Esophagus squamous epithelium (tissue), 5 donors: ENCODE results near the gene THEM5. TPM values are rescaled to one million over a fixed set of nuclear protein-coding genes. Genes with fewer than 3 reads are reported as not detected.

Experiments used
- DNase-seq: peaks from one replicate; lab custom pipeline; 2025; lab: John Stamatoyannopoulos, UW
- H3K27ac ChIP-seq, 4 donors: fragments of 200-600 bp; sonication (generic); one replicate each; pipeline ENCODE4 v1.5.1; 2016 to 2019; ENCODE audit warnings: mild to moderate bottlenecking in 1 of 4
- H3K27me3 ChIP-seq, 4 donors: fragments of 200-600 bp; sonication (generic); 1 replicate in 3 of 4; 2 replicates in 1 of 4; pipeline versions ENCODE4 v1.5.1 to v1.6.0; 2017 to 2021; ENCODE audit warnings: antibody characterized with exemption in 1 of 4
- H3K36me3 ChIP-seq, 3 donors: fragments of 200-600 bp; sonication (generic); one replicate each; pipeline ENCODE4 v1.5.1; 2016 to 2019
- H3K4me1 ChIP-seq, 3 donors: fragments of 200-600 bp; sonication (generic); one replicate each; pipeline ENCODE4 v1.5.1; 2017 to 2019
- H3K4me3 ChIP-seq, 4 donors: fragments of 200-600 bp; sonication (generic); 1 replicate in 3 of 4; 2 replicates in 1 of 4; pipeline ENCODE4 v1.5.1; 2016 to 2019; ENCODE audit warnings: mild to moderate bottlenecking in 2 of 4, moderate library complexity in 1 of 4
- H3K9me3 ChIP-seq, 3 donors: fragments of 200-600 bp; sonication (generic); one replicate each; pipeline ENCODE4 v1.5.1; 2016 to 2019
- POLR2A ChIP-seq, 4 donors: fragments of 450-650 bp; IDR thresholded peaks; one replicate each; pipeline ENCODE4 v1.6.1; 2017; ENCODE audit warnings: antibody characterized with exemption in 4 of 4, mild to moderate bottlenecking in 4 of 4, moderate library complexity in 3 of 4
- WGBS, 2 donors: methylation state at CpG; one replicate each; pipeline ENCODE4 v1.1.5; 2018; 5-methylcytosine and 5-hydroxymethylcytosine counted together
- intact Hi-C: fragments of 100-400 bp; cut with DNase I; formaldehyde crosslinking; loops from one replicate; pipeline ENCODE4 v1.15.0; 2022
- total RNA-seq, 4 donors: library from RNA; depleted of rRNA; stranded (reverse); fragments of >200 nt; gene quantifications; one replicate each; pipeline ENCODE4 v1.1.0, GENCODE V29; 2016
- TF ChIP-seq, protein P1 (sequence below), 6 experiments: fragments of 450-650 bp in 4 of 6; fragments of 200-600 bp in 2 of 6; sonication (generic) in 2 of 6; IDR thresholded peaks; one replicate each; pipeline ENCODE4 v1.5.1; 2016 to 2019; ENCODE audit warnings: antibody characterized with exemption in 6 of 6, mild to moderate bottlenecking in 4 of 6, moderate library complexity in 4 of 6
- donor health status: DM: yes; HTN: yes; CAD: no.

THEM5 gene
- total RNA-seq, 4 donors from 2014 or later: 0.76 to 1.7 TPM; not detected in 2

DNA sequence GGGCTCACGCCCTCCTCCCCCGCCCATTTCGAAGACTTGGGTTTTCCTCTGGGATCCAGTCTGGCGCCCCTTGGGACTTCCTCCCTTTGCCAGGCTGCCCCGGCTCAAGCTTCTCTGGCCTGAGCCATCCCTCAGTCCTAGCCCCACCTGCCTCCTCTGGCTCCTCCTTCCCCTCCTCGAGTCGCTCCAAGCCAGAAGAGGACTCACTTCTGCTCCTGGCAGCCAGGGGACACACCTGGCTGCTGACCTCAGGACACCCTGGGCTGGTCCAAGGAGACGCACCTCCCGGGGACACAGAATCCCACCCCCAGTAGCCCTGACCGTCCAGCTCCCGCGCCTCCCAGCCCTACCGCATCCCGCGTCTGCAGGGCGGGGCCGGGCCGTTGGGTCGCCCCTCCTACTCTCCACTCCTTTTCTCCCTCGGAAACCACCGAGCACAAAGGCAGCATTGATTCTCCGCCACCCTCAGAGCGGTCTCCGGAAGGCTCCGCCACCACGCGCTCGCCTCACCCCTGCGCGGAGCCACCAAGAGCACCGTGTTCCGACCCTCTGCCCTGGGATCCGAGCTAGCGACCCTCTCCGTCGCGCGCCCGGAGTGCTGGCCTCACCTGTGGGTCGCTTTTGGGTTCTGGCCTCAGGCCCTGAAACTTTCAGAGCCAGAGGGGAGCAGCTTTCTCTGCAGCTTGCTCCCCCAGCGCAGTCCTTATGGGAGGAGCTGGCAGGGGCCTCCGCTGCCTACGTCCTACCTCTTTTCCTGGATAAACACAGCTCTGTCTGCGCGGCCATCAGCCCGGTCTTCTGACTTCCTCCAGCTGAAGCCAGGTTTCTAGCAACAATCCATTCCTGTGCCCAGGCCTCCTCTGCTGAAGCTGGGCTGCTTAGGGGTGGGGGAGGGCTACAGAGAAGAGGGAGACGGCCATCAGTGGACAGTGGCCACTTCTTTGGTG, 13.8 kb downstream of the THEM5 start, which contains the start of gene C2CD4D:
Gene C2CD4D (minus strand): TSS at position 364 of the 947 bp plus-strand sequence. CDS start 831 bp downstream, outside the sequence.
- Histone ChIP-seq H3K4me1 (peaks cover 12 to 43% (median 21%) of the 10 kb centered on the region in 3 donors), H3K27ac (peak within 1 kb of the TSS; percentile 75 to 88 (median 80)), H3K36me3 (no peaks in the 10 kb centered on the region), H3K9me3 (no peaks in the 10 kb centered on the region), H3K4me3 (peak within 1 kb of the TSS; percentile 32 to 69 (median 51)), H3K27me3 (peaks cover 0 to 41% (median 0%) of the 10 kb centered on the region in 4 donors)
- 15% methylated on average over 5 to 32 of the region's 47 CpGs for WGBS, 2 donors
- no peak for DNase-seq
- TF ChIP-seq POLR2A (IDR thresholded peaks at IDR 0.05): peak in 3 of 4 donors; percentile 7 to 66 (median 37)
- TF ChIP-seq, protein P1, sequence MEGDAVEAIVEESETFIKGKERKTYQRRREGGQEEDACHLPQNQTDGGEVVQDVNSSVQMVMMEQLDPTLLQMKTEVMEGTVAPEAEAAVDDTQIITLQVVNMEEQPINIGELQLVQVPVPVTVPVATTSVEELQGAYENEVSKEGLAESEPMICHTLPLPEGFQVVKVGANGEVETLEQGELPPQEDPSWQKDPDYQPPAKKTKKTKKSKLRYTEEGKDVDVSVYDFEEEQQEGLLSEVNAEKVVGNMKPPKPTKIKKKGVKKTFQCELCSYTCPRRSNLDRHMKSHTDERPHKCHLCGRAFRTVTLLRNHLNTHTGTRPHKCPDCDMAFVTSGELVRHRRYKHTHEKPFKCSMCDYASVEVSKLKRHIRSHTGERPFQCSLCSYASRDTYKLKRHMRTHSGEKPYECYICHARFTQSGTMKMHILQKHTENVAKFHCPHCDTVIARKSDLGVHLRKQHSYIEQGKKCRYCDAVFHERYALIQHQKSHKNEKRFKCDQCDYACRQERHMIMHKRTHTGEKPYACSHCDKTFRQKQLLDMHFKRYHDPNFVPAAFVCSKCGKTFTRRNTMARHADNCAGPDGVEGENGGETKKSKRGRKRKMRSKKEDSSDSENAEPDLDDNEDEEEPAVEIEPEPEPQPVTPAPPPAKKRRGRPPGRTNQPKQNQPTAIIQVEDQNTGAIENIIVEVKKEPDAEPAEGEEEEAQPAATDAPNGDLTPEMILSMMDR (IDR thresholded peaks at IDR 0.05): peak in 4 of 6 experiments; percentile 5 to 34 (median 27)
- intact Hi-C loops: no loop called here

DNA sequence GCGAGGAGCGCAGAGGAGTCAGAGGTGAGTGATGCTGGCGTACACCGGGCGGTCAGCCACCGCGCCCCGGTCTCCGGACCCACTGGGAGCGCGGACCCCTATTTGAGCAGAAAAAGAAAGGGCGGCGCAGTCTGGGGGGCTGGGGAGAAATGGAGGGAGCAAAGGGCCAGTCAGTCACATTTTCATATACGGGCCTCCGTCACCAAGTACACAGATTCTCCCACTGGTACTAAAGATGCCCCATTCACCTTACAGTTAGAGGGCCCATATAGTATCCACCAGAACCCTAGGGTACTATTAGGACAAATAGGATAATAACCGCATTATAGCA, 14.5 kb downstream of the THEM5 start:
- no peaks in the 10 kb centered on the region for H3K36me3 ChIP-seq
- peaks cover 0 to 41% (median 0%) of the 10 kb centered on the region in 4 donors for H3K27me3 ChIP-seq
- no peak for DNase-seq
- intact Hi-C loops: no loop called here
- peaks cover 12 to 43% (median 21%) of the 10 kb centered on the region in 3 donors for H3K4me1 ChIP-seq
- peak overlapping the region; percentile 32 to 69 (median 51) for H3K4me3 ChIP-seq
- no peak for TF ChIP-seq POLR2A (IDR thresholded peaks at IDR 0.05)
- TF ChIP-seq, protein P1 (IDR thresholded peaks at IDR 0.05): no peak
- peak overlapping the region; percentile 75 to 88 (median 80) for H3K27ac ChIP-seq
- H3K9me3 ChIP-seq: no peaks in the 10 kb centered on the region
- WGBS, 2 donors: 54 to 60% methylated on average over 15 of the region's 16 CpGs

DNA sequence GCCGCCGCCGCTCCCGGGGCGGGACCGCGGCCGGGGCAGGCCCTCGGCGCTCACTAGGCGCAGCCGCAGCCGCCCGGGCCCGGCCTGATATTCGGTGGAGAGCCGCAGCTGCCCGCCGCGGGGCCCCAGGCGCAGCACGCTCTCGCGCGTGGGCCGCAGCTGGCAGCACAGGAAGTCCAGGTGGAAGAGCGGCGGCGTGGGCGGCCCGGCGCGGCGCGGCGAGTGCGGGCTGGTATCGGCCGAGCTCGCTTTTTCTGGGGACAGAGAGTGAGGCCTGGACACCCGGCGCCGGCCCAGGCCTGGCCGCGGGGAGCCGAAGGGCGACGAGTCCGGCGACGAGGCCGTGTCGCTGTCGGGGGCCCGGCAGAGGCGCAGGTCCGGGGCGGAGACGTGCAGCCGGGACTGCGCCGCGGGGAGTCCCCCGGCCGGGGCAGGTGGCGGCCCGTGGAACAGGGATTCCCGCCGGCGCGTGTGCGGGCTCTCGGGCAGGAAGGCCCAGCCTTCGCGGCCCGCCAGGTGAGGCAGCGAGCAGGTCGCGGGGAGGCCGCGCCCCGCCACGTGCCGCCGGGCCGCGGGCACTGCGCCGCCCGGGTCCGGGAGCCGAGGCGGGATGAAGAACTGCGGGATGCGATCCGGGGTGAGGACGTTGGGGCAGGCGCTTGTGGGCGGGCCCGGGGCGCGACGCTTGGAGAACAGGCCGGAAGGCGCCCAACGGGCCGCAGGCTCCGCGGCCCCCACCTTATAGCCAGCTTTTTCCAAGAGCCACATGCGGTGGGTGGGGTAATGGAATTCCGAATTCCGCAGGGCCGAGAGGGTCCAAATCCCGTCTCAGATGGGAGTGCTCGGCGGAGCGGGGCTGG, 15.1 kb downstream of the THEM5 start:
- Histone ChIP-seq H3K27me3 (peaks cover 0 to 41% (median 0%) of the 10 kb centered on the region in 4 donors), H3K4me1 (peaks cover 12 to 47% (median 21%) of the 10 kb centered on the region in 3 donors), H3K9me3 (no peaks in the 10 kb centered on the region), H3K4me3 (peak overlapping the region; percentile 32 to 69 (median 51)), H3K27ac (peak overlapping the region in 3 of 4 donors; percentile 68 to 88 (median 76)), H3K36me3 (no peaks in the 10 kb centered on the region)
- DNase-seq: no peak
- intact Hi-C loops: no loop called here
- no peak for TF ChIP-seq POLR2A (IDR thresholded peaks at IDR 0.05)
- TF ChIP-seq, protein P1 (IDR thresholded peaks at IDR 0.05): no peak
- WGBS, 2 donors: 60% methylated on average over 4 of the region's 117 CpGs; no CpG with 5 or more reads in 1 of the 2 donors

DNA sequence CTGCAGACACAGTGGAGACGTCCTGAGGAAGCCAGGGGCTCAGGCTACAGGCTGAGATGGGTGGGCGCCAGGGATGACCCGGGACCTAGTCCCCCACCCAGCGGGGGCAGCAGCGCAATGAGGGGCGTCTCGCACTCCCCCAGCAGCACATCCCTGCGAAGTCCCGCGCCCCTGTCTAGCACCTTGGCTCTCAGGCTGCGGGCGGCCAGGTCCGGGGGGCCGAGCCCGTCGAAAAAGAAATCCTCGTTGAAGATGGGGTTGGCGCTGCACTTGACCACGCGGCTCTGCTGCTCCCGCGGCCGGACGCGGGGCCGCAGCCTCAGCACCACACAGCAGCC, 15.7 kb downstream of the THEM5 start:
- Histone ChIP-seq H3K4me3 (peak overlapping the region; percentile 32 to 69 (median 51)), H3K9me3 (no peaks in the 10 kb centered on the region), H3K4me1 (peaks cover 12 to 53% (median 21%) of the 10 kb centered on the region in 3 donors), H3K36me3 (no peaks in the 10 kb centered on the region), H3K27ac (peak overlapping the region in 3 of 4 donors; percentile 68 to 88 (median 76)), H3K27me3 (peaks cover 0 to 41% (median 0%) of the 10 kb centered on the region in 4 donors)
- TF ChIP-seq, protein P1 (IDR thresholded peaks at IDR 0.05): no peak
- TF ChIP-seq POLR2A (IDR thresholded peaks at IDR 0.05): no peak
- DNase-seq: no peak
- intact Hi-C loops: no loop called here
- 46 to 65% methylated on average over 3 to 8 of the region's 26 CpGs for WGBS, 2 donors
